GM23338 (cell line): ENCODE results near the gene CIAPIN1. TPM values are rescaled to one million over a fixed set of nuclear protein-coding genes. Genes with fewer than 3 reads are reported as not detected.
A peak's percentile ranks its signal among the peaks of the same experiment; 100 is the strongest.

Experiments used
- ATAC-seq: fragments of 200-7000 bp; cut with Tn5 transposase; 3 replicates; pipeline ENCODE4 v1.9.1; 2020
- DNase-seq: peaks from one replicate; pipeline ENCODE4 v3.0.0-alpha.2; 2015; ENCODE audit warnings: low spot score
- H2AFZ ChIP-seq: fragments of 200-600 bp; sonication (generic); 2 replicates; pipeline ENCODE4 v1.8.0; 2016; ENCODE audit warnings: antibody characterized with exemption, mild to moderate bottlenecking, moderate library complexity
- H3F3A ChIP-seq: fragments of 200-600 bp; sonication (generic); replicated peaks from 2 replicates; pipeline ENCODE4 v1.8.0; 2017; ENCODE audit warnings: antibody characterized with exemption, mixed run types, low read depth
- H3K27ac ChIP-seq: fragments of 200-600 bp; sonication (generic); 2 replicates; pipeline ENCODE4 v1.6.1; 2016; ENCODE audit warnings: low read depth
- H3K27me3 ChIP-seq: fragments of 200-600 bp; sonication (generic); 2 replicates; pipeline ENCODE4 v1.8.0; 2016; ENCODE audit warnings: mild to moderate bottlenecking, mixed run types, moderate library complexity; ENCODE audit not compliant: insufficient read depth
- H3K36me3 ChIP-seq: fragments of 200-600 bp; sonication (generic); 2 replicates; pipeline ENCODE4 v1.8.0; 2016; ENCODE audit warnings: mild to moderate bottlenecking; ENCODE audit not compliant: insufficient read depth
- H3K4me1 ChIP-seq: fragments of 200-600 bp; sonication (generic); 2 replicates; pipeline ENCODE4 v1.8.0; 2016; ENCODE audit warnings: mild to moderate bottlenecking, moderate library complexity; ENCODE audit not compliant: insufficient read depth
- H3K4me2 ChIP-seq: fragments of 200-600 bp; sonication (generic); 2 replicates; pipeline ENCODE4 v1.7.1; 2017; ENCODE audit warnings: mixed run types
- H3K4me3 ChIP-seq: fragments of 200-600 bp; sonication (generic); 2 replicates; pipeline ENCODE4 v1.6.1; 2016; ENCODE audit warnings: mixed run types
- H3K79me2 ChIP-seq: fragments of 200-600 bp; sonication (generic); replicated peaks from 2 replicates; pipeline ENCODE4 v1.8.0; 2017; ENCODE audit warnings: mild to moderate bottlenecking; ENCODE audit not compliant: insufficient read depth
- H3K9me2 ChIP-seq: fragments of 200-600 bp; sonication (generic); 2 replicates; pipeline ENCODE4 v1.8.0; 2017; ENCODE audit not compliant: insufficient read depth
- H4K20me1 ChIP-seq: fragments of 200-600 bp; sonication (generic); replicated peaks from 2 replicates; pipeline ENCODE4 v1.8.0; 2017; ENCODE audit warnings: mild to moderate bottlenecking; ENCODE audit not compliant: insufficient read depth
- H3K27ac Mint-ChIP-seq: 2 replicates; pipeline ENCODE4 v1.8.0; 2020; ENCODE audit warnings: inconsistent platforms, mild to moderate bottlenecking, moderate library complexity, mixed read lengths
- H3K27me3 Mint-ChIP-seq: 3 replicates; pipeline ENCODE4 v1.8.0; 2022; ENCODE audit warnings: low read depth, mild to moderate bottlenecking, moderate library complexity, mixed read lengths, inconsistent platforms; ENCODE audit not compliant: insufficient read depth, poor library complexity
- H3K36me3 Mint-ChIP-seq: 3 replicates; pipeline ENCODE4 v1.8.0; 2021; ENCODE audit warnings: low read depth, mild to moderate bottlenecking, inconsistent platforms, moderate library complexity, mixed read lengths
- H3K4me1 Mint-ChIP-seq: 3 replicates; pipeline ENCODE4 v1.8.0; 2020; ENCODE audit warnings: mild to moderate bottlenecking, inconsistent platforms, mixed read lengths
- H3K4me3 Mint-ChIP-seq: 3 replicates; pipeline ENCODE4 v1.8.0; 2021; ENCODE audit warnings: moderate library complexity, mild to moderate bottlenecking, inconsistent platforms, mixed read lengths
- H3K9me3 Mint-ChIP-seq: 3 replicates; pipeline ENCODE4 v1.8.0; 2020; ENCODE audit warnings: moderate library complexity, mild to moderate bottlenecking, inconsistent platforms, mixed read lengths
- EZH2 ChIP-seq: fragments of 200-600 bp; sonication (generic); IDR thresholded peaks from one replicate; pipeline ENCODE4 v1.8.0; 2017; ENCODE audit warnings: antibody characterized with exemption, mild to moderate bottlenecking, low read depth; ENCODE audit not compliant: unreplicated experiment
- EZH2phosphoT487 ChIP-seq: fragments of 200-600 bp; sonication (generic); IDR thresholded peaks from one replicate; pipeline ENCODE4 v1.8.1; 2018; ENCODE audit warnings: antibody characterized with exemption; ENCODE audit not compliant: unreplicated experiment
- JUNB ChIP-seq: IDR thresholded peaks from one replicate; pipeline ENCODE4 v1.6.1; 2016; ENCODE audit warnings: antibody characterized with exemption; ENCODE audit not compliant: unreplicated experiment
- NANOG ChIP-seq: IDR thresholded peaks from 2 replicates; pipeline ENCODE4 v1.6.1; 2016; ENCODE audit warnings: antibody characterized with exemption, borderline replicate concordance
- ZNF114 ChIP-seq: fragments of 250-450 bp; sonication (Bioruptor Pico); IDR thresholded peaks from 2 replicates; pipeline ENCODE4 v1.5.0; 2020; ENCODE audit warnings: mild to moderate bottlenecking, moderate library complexity
- ZNF462 ChIP-seq: fragments of 250-450 bp; sonication (Bioruptor Pico); IDR thresholded peaks from 2 replicates; pipeline ENCODE4 v1.5.0; 2020; ENCODE audit warnings: mild to moderate bottlenecking, moderate library complexity
- polyA plus RNA-seq: library from polyadenylated mRNA; unstranded; fragments of >200 nt; fragmentation: Nextera tagmentation; extraction: Ambion mirVana; gene quantifications from 2 replicates; pipeline ENCODE4 v1.2.1, GENCODE V29; 2016
- total RNA-seq: library from RNA; depleted of rRNA; stranded (reverse); fragments of >200 nt; shearing (Covaris generic); gene quantifications from 2 replicates; pipeline ENCODE4 v1.2.3, GENCODE V29; 2014

CIAPIN1 gene
- total and polyA plus RNA-seq, 2 experiments from 2014 or later: 36.5 to 75.4 TPM

DNA sequence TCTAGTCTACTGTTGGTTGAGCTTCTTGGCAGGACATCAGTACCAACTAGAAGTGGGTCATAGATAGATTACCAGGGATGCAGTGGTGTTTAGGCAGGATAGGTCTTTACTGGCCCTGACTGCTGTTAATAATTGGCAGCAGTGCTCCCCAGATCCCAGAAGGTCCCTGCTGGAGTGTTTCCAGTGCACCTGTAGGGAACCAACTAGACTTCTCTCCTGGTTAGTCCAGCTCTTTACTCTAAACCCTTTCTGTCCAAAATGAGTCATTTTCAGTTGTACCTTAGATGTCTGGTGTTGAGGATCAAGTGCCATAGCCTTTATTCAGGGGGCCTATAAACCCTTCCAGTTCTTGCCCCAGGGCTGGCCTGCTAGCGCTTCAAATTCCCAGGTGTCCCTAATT lies 24.0 kb upstream of the CIAPIN1 start:
- Histone ChIP-seq H3K79me2 (peaks cover 7% of the 10 kb centered on the region; the same call in 1 of the 2 replicates), H3K9me2 (no peaks in the 10 kb centered on the region), H3K36me3 (peaks cover 36% of the 10 kb centered on the region), H3K27me3 (no peaks in the 10 kb centered on the region), H3K4me2 (no peak overlapping the region), H3K4me3 (no peak overlapping the region), H4K20me1 (peaks cover 6% of the 10 kb centered on the region; the same call in 1 of the 2 replicates), H3K27ac (peak overlapping the region; percentile 32; the same call in 1 of the 2 replicates), H2AFZ (no peak overlapping the region), H3F3A (peaks cover 11% of the 10 kb centered on the region; the same call in 1 of the 2 replicates), H3K4me1 (peaks cover 32% of the 10 kb centered on the region)
- Mint-ChIP-seq H3K4me1 (peaks cover 43% of the 10 kb centered on the region), H3K27ac (no peak overlapping the region; the same call in 1 of the 2 replicates), H3K9me3 (no peaks in the 10 kb centered on the region), H3K36me3 (peaks cover 55% of the 10 kb centered on the region), H3K27me3 (peaks cover 7% of the 10 kb centered on the region), H3K4me3 (peak overlapping the region; percentile 19; the same call in 1 of the 3 replicates)
- TF ChIP-seq ZNF462 (CRISPR knock-in tag): no peak
- no peak for TF ChIP-seq EZH2phosphoT487
- TF ChIP-seq EZH2: no peak
- no peak for TF ChIP-seq JUNB
- DNase-seq: no peak
- no peak for ATAC-seq

DNA sequence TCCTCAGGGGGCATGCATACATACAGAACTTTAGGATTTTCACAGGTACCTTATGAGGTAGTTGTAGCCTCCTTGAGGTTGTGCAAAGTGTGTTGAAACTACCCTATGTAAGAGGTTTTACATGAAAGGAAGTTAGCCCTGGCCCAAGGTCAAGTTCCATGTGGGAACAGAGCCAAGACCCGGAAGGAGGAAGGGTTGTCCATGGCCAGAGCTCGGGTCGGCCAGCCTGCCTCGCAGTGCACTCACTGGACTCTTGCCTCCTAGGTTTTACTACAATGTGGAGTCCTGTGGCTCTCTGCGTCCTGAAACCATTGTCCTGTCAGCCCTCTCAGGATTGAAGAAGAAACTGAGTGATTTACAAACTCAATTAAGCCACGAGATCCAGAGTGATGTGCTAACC lies 23.5 kb upstream of the CIAPIN1 start:
- H3K36me3 Mint-ChIP-seq: peaks cover 60% of the 10 kb centered on the region
- no peak for TF ChIP-seq EZH2
- TF ChIP-seq ZNF114 (CRISPR knock-in tag): no peak
- TF ChIP-seq ZNF462 (CRISPR knock-in tag): no peak
- no peak for TF ChIP-seq NANOG

More for the DNA sequence above, 23.5 kb upstream of the CIAPIN1 start:
- Histone ChIP-seq H3K9me2 (no peaks in the 10 kb centered on the region), H3K4me1 (peaks cover 29% of the 10 kb centered on the region), H3K79me2 (peaks cover 11% of the 10 kb centered on the region; the same call in 1 of the 2 replicates), H3F3A (0 out of 2 replicates have a peak, but pooled peaks cover 8% of the 10 kb centered on the region), H3K36me3 (peaks cover 41% of the 10 kb centered on the region), H3K27ac (peak overlapping the region; percentile 32; the same call in 1 of the 2 replicates), H2AFZ (no peak overlapping the region), H3K4me3 (no peak overlapping the region), H4K20me1 (peaks cover 3% of the 10 kb centered on the region; the same call in 1 of the 2 replicates), H3K4me2 (no peak overlapping the region), H3K27me3 (no peaks in the 10 kb centered on the region)
- Mint-ChIP-seq H3K9me3 (no peaks in the 10 kb centered on the region), H3K27ac (no peak overlapping the region), H3K27me3 (peaks cover 6% of the 10 kb centered on the region), H3K4me1 (peaks cover 41% of the 10 kb centered on the region), H3K4me3 (no peak overlapping the region)
- ATAC-seq (no peak), DNase-seq (no peak)
